Measurements from ENCODE around the gene CEP128. TPM values are rescaled to one million over a fixed set of nuclear protein-coding genes. Genes with fewer than 3 reads are reported as not detected.
A peak's percentile ranks its signal among the peaks of the same experiment; 100 is the strongest.

Gene CEP128
- total RNA-seq, 1 experiment from 2014 or later = 12.0 TPM

DNA sequence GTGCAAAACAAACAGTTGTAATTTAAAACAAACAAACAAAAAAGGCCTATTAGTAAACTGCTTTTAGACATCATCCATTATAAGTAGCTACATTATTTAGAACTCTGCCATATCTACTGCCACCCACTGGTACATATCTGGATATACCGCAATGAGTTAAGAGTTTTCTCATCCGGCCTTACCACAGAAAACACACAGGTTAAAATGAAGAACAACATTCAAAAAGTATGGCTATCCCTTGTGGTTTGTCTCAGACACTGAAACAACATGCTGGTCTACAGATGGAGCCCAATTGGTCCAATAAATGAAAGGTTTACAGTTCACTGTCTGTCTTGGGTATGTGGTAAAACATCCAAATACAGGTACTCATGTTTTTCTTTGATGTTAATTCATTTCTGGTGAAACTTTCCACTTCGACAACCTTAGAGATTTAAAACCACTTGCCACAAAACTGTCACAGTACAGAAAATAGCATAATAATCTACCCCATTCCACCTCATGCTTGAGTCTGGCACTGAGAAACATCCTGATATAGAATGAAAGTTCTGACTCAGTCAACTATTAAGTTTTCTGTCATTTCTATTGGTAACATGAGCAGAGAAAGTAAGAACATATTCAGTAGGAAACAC, 354.3 kb downstream of the CEP128 start:
- no peak overlapping the region for H3K4me3 Mint-ChIP-seq

More for the DNA sequence above, 354.3 kb downstream of the CEP128 start:
- ATAC-seq (peak; percentile 80), DNase-seq (ENCODE audit: low spot score) (no peak)
- POLR2A ChIA-PET = no interaction called here
- Mint-ChIP-seq H3K27ac (no peak overlapping the region), H3K4me1 (no peaks in the 10 kb centered on the region), H3K36me3 (no peaks in the 10 kb centered on the region), H3K27me3 (ENCODE audit: low read depth) (no peaks in the 10 kb centered on the region; the same call in 1 of the 2 replicates), H3K9me3 (peaks cover 10% of the 10 kb centered on the region)
- TF ChIP-seq ATF6 (CRISPR knock-in tag; IDR thresholded peaks at IDR 0.05) (no peak), CDX4 (CRISPR knock-in tag; IDR thresholded peaks at IDR 0.05; ENCODE audit: borderline replicate concordance) (no peak), ELF4 (CRISPR knock-in tag; IDR thresholded peaks at IDR 0.05; ENCODE audit: low read depth) (no peak), RORB (CRISPR knock-in tag; IDR thresholded peaks at IDR 0.05) (no peak), PREB (CRISPR knock-in tag; IDR thresholded peaks at IDR 0.05; ENCODE audit: borderline replicate concordance) (no peak), ESRRA (CRISPR knock-in tag; IDR thresholded peaks at IDR 0.05; ENCODE audit: borderline replicate concordance) (no peak), FOXP4 (CRISPR knock-in tag; IDR thresholded peaks at IDR 0.05) (no peak), GRHL2 (CRISPR knock-in tag; IDR thresholded peaks at IDR 0.05; ENCODE audit: insufficient replicate concordance, severe bottlenecking) (no peak), SMAD4 (CRISPR knock-in tag; IDR thresholded peaks at IDR 0.05) (no peak), FOXK1 (CRISPR knock-in tag; IDR thresholded peaks at IDR 0.05) (no peak), ZNF138 (CRISPR knock-in tag; conservative IDR thresholded peaks at IDR 0.05) (no peak), ZNF121 (CRISPR knock-in tag; IDR thresholded peaks at IDR 0.05) (no peak), ZNF317 (CRISPR knock-in tag; IDR thresholded peaks at IDR 0.05; ENCODE audit: borderline replicate concordance, low read depth) (no peak), SMAD3 (CRISPR knock-in tag; IDR thresholded peaks at IDR 0.05; ENCODE audit: borderline replicate concordance) (no peak), CBFB (CRISPR knock-in tag; IDR thresholded peaks at IDR 0.05; ENCODE audit: low read depth) (no peak), ETV6 (CRISPR knock-in tag; IDR thresholded peaks at IDR 0.05) (no peak)
- TF ChIP-seq, protein P1, sequence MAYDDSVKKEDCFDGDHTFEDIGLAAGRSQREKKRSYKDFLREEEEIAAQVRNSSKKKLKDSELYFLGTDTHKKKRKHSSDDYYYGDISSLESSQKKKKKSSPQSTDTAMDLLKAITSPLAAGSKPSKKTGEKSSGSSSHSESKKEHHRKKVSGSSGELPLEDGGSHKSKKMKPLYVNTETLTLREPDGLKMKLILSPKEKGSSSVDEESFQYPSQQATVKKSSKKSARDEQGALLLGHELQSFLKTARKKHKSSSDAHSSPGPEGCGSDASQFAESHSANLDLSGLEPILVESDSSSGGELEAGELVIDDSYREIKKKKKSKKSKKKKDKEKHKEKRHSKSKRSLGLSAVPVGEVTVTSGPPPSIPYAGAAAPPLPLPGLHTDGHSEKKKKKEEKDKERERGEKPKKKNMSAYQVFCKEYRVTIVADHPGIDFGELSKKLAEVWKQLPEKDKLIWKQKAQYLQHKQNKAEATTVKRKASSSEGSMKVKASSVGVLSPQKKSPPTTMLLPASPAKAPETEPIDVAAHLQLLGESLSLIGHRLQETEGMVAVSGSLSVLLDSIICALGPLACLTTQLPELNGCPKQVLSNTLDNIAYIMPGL (CRISPR knock-in tag; IDR thresholded peaks at IDR 0.05) = no peak
- TF ChIP-seq, protein P2, sequence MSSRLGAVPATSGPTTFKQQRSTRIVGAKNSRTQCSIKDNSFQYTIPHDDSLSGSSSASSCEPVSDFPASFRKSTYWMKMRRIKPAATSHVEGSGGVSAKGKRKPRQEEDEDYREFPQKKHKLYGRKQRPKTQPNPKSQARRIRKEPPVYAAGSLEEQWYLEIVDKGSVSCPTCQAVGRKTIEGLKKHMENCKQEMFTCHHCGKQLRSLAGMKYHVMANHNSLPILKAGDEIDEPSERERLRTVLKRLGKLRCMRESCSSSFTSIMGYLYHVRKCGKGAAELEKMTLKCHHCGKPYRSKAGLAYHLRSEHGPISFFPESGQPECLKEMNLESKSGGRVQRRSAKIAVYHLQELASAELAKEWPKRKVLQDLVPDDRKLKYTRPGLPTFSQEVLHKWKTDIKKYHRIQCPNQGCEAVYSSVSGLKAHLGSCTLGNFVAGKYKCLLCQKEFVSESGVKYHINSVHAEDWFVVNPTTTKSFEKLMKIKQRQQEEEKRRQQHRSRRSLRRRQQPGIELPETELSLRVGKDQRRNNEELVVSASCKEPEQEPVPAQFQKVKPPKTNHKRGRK (CRISPR knock-in tag; IDR thresholded peaks at IDR 0.05; ENCODE audit: borderline replicate concordance) = no peak
- CTCF ChIA-PET = interaction anchor here (0.5 to 2.1 kb wide), 11 partner anchors 10 to 531 kb away, joined by 3 to 6 read pairs (median 4); no protein-coding TSS in a partner anchor

Data from WTC11 (cell line).